Ramos (cell line): ENCODE measurements around the gene NR2C1.
"Not testable (repeated sequence)": the region's sequence is repeated elsewhere in the genome, so short reads cannot be mapped to it uniquely, and the experiment has no call there.

Experiments
- in situ Hi-C: fragments of 300-500 bp; cut with MboI; formaldehyde crosslinking; loops from one replicate; pipeline ENCODE4 v1.14.3; 2022; ENCODE audit warnings: low sequenced_read_pairs; ENCODE audit not compliant: unreplicated experiment

NR2C1 gene

DNA sequence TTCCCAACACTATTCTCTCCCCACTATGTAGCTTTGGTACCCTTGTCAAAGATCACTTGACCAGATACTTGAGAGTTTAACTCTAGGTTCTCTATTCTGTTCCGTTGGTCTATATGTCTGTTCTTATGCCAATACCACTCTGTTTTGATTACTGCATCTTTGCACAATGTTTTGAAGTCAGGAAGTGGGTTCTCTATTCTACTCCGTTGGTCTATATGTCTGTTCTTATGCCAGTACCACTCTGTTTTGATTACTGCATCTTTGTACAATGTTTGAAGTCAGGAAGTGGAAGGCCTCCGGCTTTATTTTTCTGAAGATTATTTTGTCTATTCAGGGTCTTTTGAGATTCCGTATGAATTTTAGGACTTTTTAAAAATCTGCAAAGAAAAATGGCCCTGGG is 67.2 kb downstream of the NR2C1 start:
- in situ Hi-C loops: no loop called here

DNA sequence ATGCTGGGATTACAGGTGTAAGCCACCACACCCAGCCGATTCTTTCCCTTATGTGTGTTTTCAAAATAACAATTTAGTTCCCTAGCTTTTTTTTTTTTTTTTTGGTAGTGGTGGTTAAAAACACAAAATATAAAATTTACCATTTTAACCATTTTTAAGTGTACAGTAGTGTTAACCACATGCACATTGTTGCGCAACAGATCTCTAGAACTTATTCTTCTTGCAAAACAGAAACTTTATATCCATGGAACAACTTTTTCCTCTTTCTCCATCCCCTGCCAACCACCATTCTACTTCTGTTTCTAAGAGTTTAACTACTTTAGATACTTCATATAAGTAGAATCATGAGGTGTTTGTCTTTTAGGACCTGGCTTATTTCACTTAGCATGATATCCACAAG is 68.8 kb downstream of the NR2C1 start:
- in situ Hi-C loops: no loop called here

DNA sequence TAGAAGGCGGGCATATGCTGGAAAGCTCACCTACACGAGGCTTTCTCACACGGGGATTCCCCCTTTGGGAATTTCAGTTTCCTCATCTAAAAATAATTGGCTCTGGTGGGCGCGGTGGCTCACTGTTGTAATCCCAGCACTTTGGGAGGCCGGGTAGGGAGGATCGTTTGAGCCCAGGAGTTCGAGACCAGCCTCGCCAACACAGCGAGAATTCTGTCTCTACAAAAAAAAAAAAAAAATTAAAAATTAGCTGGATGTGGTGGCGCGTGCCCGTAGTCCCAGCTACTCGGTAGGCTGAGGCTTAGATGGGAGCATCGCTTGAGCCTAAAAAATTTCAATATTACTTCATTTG is 69.5 kb downstream of the NR2C1 start:
- in situ Hi-C loops: no loop called here

DNA sequence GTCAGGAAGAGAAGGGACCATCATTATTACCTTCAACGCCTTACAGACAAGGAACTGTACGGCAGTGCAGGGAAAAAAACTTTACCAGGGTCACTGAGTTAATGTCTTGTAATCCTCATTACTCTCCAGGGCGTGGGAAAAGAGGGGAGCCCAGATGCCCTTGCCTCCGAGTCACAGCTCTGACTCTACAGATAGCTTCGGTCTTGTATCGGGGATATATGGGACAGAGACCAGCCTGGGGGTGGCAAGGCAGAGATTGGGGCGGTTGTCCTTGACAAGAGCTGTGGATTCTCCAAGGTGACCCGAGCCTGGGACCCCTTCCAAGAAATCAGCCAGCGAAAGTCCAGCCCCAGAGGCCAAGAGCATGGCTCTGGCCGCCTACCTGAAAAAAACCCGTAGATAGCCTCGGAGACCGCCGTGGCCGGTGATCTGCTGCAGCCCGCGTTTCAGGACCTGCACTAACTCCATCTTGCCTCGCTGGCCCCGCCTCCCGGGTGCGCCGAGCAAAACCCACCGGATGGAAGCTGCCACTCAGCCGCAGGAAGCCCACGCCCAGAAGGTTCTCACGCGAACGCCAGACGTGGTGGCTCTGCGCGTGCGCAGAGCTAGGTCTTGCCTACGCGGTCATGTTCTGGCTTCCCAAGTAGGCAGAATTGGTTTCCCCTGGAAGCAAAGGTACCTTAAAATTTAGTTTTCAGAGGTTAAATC is 70.1 kb downstream of the NR2C1 start, which contains the start of gene NDUFA12:
Gene NDUFA12 (minus strand): TSS at position 485 of the 708 bp plus-strand sequence. CDS start 17 bp downstream, at position 468.
- in situ Hi-C loops: no loop called here

DNA sequence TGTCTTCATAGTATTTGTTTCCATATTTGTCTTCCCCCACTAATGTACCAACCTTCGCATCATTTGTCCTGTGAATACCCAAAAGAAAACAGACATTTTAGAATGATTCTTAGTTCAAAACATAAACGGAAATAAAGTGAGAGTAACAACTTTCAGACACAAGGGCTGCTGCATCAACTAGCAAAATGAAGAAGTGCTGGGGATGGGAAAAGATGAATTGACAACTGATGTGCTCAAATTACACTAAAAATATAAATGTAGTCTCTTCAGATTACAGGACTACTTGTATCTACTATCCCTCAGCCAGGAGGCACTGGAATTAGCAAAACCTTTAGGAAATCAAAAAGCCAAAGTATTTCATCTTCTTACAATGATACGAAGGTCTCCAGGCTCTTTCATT is 70.7 kb downstream of the NR2C1 start:
- in situ Hi-C loops: no loop called here

DNA sequence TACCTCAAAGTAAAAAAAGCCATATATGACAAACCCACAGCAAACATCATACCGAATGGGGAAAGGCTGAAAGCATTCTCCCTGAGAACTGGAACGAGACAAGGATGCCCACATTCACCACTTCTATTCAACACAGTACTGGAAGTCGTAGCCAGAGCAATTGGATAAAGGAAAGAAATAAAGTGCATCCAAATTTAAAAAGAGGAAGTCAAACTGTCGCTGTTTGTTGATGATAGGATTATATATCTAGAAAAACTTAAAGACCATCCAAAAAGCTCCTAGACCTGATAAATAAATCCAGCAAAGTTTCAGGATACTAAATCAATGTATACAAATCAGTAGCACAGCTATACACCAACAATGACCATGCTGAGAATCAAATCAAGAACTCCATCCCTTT is 75.1 kb downstream of the NR2C1 start:
- in situ Hi-C loops: no loop called here

DNA sequence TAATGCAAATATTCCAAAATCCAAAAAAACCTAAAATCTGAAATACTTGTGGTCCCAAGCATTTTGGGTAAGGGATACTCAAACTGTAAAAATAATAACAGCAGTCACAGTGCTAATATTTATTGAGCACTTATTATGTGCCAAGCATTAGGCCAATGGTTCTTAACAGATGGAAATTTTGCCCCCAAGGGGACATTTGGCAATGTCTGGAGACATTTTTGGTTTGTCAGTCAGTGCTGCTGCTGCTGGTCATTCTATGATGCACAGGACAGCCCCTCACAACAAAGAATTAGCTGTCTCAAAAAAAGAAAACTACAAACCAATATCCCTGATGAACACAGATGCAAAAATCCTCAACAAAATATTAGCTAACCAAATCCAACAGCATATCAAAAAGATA is 75.7 kb downstream of the NR2C1 start:
- in situ Hi-C loops: no loop called here

DNA sequence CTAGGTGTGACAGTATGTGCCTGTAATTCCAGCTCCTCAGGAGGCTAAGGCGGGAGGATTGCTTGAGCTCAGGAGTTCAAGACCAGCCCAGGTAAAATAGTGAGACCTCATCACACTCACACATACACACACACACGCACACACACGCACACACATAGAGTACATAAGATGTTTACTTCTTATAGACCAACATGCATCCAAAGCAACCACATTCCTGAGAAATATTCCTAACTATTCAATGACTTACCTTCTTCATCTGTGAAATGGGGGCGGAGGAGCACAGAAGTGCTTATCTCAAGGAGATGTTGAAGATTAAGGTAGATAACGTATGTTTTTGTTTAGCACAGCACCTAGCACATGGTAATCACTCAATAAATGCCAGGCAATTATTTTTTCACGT is 76.4 kb downstream of the NR2C1 start:
- in situ Hi-C loops: no loop called here

DNA sequence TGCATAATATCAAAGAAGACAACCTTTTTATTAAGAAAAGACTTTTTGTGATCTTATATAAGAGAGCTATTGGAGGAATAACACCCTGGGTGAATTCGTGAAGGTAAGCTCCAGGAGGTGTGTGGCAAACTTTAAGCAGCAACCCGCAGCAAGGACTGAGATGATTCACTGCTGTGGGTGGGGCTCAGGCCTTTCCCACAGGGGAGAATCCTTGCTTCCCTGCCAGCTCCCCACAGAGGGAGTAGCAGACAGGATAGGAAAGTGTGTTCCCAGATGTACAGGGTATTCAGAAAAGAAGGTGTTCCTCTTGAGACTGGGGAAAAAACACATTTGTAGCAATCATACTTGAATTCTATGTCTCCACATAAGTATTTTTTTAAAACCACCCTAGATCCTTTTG is 79.1 kb downstream of the NR2C1 start:
- in situ Hi-C loops: no loop called here

DNA sequence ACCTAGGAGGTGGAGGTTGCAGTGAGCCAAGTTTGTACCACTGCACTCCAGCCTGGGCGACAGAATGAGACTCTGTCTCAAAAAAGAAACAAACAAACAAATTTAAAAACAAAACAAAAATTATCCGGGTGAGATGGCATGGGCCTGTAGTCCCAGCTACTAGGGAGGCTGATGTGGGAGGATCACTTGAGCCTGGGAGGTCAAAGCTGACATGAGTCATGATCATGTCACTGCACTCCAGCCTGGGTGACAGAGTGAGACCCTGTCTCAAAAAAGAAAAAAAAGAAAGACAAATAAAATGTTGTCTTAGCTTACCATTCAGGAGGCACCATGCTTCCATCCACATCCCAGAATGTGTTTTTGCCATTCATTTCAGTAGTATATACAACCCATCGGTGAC is 79.6 kb downstream of the NR2C1 start:
- in situ Hi-C loops: not testable (repeated sequence)

DNA sequence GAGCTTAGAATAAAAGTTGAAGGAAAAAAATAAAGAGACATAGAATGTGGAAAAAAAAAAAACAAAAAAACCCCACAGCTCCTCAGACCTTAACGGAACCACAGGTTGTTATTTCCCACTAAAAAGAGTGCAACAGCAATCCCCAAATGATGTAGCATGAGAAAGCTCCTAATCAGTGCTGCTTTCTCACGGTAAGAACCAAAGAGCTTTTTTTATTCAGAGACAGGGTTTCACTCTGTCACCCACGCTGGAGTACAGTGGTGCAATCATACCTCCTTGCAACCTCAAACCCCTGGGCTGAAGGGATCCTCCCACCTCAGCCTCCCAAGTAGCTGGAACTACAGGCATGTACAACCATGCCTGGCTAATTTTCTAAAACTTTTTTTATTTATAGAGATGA is 83.2 kb downstream of the NR2C1 start:
- in situ Hi-C loops: no loop called here

DNA sequence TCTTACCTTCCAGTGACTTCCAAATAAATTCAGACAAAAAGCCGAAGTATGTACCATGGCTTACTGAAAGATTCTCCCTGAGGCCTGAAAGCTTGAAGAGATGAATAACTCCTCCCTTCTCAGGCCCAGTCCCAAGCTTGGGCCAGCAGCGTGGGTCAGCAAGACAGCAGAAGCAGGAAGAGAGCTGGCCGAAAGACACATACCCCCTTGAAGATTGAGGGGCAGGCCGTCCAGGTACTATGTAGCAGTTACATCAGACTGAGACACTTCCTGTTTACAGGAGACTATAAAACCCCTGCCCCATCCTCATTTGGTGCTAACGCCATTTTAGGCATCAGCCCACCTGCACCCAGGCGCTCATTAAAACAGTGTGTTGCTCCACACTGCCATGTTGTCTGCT is 84.9 kb downstream of the NR2C1 start:
- in situ Hi-C loops: no loop called here

DNA sequence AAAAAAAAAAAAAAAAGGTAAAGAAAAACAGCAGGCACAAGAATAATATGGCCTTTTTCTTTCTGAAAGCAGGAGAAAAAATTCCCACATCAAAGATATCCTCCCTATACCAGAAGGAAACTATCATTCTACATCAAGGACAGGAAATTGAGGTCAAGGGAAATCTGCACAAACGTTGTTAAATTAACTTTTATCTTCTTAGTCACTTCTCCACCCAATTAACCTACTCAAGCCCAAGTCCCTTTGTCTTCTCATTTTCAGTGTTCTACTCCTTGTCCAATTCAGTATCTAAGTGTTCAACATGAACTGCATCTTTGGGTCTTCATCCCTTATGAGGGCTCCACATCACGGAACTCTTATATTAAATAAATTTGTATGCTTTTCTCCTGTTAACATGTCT is 85.6 kb downstream of the NR2C1 start:
- in situ Hi-C loops: no loop called here

DNA sequence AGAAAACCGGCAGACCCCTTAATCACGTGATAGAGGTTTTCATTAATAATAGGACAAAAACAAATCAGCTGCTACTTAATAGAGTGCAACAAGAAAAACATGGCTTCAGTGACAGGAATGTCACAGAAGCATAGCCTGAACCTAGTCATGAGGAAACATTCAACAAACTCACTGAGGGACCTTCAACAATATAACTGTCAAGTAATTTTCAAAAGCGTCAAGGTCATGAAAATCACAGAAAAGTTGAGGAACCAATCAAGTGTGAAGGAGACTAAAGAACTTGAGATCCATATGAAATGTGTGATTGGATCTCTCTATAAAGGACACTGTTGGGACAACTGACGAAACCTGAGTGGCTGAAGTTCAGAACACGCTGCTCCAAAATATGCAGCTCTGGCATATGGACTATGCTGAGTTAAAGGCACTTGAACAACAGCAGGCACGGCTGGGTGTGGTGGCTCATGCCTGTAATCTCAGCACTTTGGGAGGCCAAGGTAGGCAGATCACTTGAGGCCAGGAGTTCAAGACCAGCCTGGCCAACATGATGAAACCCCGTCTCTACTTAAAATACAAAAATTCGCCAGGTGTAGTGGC is 86.2 kb downstream of the NR2C1 start:
- in situ Hi-C loops: no loop called here

DNA sequence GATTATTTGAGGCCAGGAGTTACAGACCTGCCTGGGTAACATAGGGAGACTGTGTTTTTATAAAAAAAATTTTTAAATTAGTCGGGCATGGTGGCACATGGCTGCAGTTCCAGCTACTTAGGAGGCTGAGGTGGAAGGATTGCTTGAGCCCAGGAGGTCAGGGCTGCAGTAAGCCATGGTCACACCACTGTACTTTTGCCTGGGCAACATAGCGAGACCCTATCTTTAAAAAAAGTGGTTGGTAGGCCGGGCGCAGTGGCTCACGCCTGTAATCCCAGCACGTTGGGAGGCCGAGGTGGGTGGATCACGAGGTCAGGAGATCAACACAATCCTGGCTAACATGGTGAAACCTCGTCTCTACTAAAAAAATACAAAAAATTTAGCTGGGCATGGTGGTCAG is 88.3 kb downstream of the NR2C1 start:
- in situ Hi-C loops: not testable (repeated sequence)

DNA sequence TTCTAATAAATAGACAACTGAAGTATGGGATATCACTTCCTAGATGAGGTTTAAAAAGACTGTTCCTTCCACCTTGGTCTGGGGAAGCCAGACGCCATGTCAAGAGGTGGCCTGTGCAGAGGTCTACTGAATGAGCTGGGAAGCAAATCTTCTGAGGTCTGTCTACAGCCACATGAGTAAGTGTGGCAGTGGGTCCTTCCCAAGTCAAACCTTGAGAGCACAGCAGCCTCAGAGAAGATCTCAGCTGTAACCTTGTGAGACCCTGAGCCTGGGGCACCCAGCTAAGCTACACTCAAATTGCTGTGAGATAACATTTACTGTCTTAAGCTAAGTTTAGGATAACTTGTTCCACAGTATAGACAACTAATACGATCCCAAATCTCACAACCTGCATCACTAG is 90.1 kb downstream of the NR2C1 start:
- in situ Hi-C loops: no loop called here

DNA sequence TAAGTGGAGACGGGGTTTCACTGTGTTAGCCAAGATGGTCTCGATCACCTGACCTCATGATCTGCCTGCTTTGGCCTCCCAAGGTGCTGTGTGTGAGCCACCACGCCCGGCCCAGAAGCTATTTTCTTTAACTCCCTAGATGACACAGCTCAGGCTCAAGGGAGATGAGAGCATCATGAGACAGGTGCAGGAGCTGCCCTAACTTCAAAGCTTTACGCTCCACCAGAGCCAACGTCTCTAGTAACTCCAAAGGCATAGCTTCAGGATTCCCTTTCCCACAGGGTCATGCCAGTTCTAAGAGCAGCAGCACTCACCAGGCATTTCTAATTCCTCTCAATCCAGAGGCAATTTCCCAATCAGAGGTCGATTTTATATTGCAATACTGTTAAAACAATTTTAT is 91.0 kb downstream of the NR2C1 start:
- in situ Hi-C loops: no loop called here

DNA sequence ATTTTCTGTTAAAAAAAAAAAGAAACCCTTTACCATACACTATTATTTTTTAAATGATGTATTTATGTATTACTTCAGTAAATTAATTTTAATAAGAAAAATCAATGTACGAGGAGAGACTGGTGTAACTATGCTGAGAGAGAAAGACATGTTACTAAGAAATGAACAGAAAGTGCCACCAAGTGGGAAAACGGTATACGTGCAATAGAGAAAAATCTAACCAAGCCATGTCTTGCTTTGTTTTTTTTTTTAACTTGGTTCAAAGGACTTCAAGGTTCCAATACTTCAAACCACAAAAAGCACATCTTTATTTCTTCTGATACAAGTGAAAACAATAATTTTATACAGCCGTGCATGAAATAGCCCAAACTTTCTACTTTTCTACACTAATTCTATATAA is 92.8 kb downstream of the NR2C1 start:
- in situ Hi-C loops: no loop called here

DNA sequence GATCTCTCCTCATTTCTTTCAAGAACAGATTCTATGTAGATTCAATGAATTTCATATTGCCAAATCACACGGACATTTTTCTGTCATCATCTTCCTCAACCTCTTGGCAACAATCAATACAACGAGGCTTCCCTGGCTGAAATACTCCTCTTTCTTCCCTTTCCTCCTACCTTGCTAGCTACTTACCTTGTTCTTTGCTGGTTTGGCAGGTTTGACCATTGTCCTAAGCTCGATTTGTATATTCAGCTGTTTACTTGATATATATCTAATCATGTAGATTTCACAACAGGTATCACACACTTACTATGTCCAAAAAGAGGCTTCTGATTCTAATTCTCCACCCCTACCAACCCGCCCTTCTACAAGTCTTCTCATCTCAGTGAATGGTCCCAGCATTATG is 93.5 kb downstream of the NR2C1 start:
- in situ Hi-C loops: no loop called here

DNA sequence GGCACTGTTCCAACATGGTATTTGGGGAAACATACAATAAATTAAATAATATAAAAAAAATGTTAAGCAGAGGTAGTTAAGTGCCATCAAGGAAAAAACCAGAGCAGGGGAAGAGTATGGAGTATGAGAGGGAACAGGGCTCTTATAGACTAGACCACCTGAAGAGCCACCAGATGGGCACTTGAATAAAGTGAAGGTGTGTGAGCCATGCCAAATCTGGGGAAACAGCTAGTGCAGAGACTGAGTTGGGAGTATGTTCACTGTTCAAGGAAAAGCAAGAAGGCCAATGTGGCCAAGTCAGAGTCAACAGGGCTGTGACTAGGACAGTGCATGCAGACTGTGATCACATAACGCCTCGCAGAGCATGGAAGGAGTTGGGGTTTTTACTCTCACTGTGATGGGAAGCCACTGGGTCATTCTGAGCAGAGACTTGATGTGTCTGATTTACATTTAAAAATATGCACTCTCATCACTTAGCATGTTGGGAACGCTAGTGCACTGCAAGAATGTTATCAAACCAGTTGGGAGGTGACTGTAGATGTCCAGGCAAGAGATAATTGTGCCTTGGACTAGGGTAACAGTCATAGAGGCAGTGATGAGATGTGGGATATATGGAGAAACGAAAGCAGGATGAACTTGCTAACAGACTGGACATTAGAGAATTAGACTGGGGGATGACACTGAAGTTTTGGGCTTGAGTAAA is 95.5 kb downstream of the NR2C1 start:
- in situ Hi-C loops: no loop called here

DNA sequence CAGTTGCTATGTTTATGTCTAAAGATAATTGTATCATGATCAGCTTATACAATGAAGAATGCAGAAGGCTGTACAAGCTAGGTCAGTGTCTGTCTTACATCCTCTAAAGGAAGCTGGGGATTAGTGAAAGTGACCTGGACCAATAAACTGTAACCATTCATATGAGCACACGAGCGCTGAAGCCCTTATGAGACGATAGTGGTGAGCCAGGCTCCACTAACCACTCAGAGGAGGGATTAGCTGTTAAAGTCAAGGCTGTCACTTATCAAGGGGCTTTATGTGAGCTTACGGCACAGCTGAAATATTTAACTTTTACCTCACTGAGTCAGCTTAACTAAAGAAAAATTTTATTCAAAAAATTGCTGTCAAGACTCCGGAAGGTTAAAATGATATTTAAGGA is 100.2 kb downstream of the NR2C1 start:
- in situ Hi-C loops: no loop called here

DNA sequence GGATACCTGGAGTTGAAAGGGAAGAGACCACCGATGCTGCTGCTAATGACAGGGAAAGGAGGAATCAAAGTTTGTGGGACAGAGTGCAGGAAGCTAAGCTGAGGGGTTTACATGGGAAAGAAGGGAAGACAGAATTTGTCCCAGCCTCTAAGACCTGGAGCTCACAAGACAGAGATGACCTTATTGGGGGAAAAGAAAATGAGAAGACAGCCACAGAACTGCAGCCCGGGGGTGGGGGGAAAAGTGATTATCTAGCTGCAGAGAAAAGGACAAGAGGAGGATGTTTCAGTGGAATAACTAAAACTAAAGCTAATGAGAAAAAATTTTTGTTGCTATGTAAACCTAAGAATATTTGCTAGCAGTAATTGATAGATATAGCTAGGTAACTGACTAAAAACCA is 100.6 kb downstream of the NR2C1 start:
- in situ Hi-C loops: no loop called here
